HG03095 (cell line): ENCODE results near the gene KRTAP4-5.
"Not testable (repeated sequence)": the region's sequence is repeated elsewhere in the genome, so short reads cannot be mapped to it uniquely, and the experiment has no call there.

Source experiments
- ATAC-seq: cut with Tn5 transposase; IDR thresholded peaks from one replicate; pipeline ENCODE4 v1.9.1; 2021; ENCODE audit warnings: moderate library complexity; ENCODE audit not compliant: unreplicated experiment

The KRTAP4-5 gene

GRCh38 chr17:41147531-41148204, 2.0 kb downstream of the KRTAP4-5 start:
- no peak for ATAC-seq

- ATAC-seq, result no peak
Observed at GRCh38 chr17:41145261-41145660, 4.4 kb downstream of the KRTAP4-5 start.

DNA sequence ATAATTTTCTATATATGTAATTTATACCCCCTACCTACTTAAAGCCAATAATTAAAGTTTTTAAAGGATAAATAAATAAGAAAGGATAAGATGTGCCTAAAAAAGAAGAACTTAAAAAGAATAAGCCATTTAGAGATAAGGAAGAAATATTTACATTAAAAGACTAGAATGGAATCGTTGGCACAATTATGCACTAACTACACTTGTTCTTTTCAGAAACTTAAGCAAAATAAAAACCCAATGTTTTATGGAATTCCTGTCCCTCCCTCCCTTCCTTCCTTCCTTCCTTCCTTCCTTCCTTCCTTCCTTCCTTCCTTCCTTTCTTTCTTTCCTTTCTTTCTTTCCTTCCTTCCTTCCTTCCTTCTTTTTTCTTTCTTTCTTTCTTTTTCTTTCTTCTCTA, 4.8 kb downstream of the KRTAP4-5 start:
- no peak for ATAC-seq

DNA sequence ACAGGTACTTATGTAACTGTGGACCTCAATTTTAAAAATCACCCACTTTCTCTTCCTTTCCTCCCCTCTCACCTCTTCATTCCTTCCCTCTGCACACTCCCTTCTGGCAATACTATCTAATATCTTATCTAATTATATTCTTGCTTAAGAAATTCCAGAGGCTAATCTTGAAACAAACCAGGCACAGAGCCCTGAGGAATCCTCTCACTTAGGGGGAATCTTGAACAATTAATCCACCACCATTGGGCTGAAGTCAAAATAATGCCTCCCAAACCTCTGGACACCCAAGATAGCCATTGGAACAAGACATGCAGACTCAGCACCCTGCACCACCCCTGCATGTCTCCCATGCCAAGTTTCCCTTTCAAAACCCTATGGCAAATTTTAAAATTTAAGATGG, 8.3 kb downstream of the KRTAP4-5 start:
- ATAC-seq, result no peak

- ATAC-seq, result no peak
Observed at GRCh38 chr17:41140360-41141131, 9.1 kb downstream of the KRTAP4-5 start, which contains the start of gene KRTAP4-6. TSS of gene KRTAP4-6 (minus strand) at chr17:41140544. CDS start at chr17:41140487, 57 bp downstream.

- not testable (repeated sequence) for ATAC-seq
Observed at GRCh38 chr17:41139865-41140264, 9.8 kb downstream of the KRTAP4-5 start.

DNA sequence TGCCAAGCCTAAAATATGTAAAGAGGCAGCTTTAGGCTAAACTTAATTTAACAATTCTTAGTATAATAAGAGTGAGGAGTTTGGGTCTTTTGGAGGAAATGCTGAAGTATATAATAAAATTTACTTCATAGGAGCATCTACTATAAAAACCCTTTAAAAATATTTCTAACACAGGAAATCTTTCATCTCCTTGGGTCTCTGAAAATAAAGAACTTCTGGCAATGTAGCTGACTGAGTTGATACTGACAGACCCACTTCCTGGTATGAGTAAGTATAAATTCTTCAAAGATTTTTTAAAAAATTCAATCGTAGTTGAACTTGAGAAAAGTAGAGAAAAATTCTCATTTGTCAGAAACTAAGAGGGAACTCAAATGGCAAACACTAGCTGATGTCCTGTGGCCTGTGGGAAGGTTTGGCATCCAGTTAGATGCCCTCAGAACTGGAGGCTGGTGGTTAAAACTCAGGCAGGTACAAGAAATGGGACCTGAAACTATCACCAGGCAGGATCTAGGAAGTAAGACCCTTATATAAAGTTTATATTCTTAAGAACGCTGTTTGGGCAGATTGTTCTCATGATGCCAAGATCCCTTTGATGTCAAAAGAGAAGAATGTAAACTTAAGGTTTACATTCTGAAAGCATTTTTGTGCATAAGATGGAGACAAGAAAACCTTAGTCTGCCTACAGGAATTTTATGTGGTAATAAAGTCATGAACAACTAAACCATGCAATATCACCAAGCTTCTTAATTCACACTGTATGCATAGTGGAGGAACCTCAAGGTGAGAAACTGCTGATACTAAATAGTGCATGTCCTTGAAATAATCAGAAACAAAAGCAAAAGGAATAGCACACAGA, 15.5 kb downstream of the KRTAP4-5 start:
- no peak for ATAC-seq

GRCh38 chr17:41131979-41132378, 17.6 kb downstream of the KRTAP4-5 start:
- ATAC-seq, result no peak

DNA sequence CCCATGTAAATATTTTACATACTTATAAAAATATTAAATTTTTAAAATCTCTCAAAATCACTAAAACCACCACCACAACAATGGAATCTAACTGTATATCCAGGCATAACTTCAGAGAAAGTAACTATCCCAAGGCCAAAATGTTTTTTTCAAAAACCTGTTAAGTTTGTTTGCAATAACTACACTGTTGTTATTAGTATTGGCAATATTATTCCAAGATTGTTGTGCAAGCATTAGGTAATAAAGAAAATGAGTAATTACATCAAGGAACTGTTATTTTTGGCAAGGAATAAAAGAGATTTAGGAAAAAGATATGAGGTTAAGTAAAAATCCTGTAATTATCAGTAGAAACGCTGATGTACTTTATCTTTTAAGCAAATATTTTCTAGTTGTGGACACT, 22.3 kb downstream of the KRTAP4-5 start:
- no peak for ATAC-seq

GRCh38 chr17:41126412-41126811, 23.2 kb downstream of the KRTAP4-5 start:
- ATAC-seq, result no peak

DNA sequence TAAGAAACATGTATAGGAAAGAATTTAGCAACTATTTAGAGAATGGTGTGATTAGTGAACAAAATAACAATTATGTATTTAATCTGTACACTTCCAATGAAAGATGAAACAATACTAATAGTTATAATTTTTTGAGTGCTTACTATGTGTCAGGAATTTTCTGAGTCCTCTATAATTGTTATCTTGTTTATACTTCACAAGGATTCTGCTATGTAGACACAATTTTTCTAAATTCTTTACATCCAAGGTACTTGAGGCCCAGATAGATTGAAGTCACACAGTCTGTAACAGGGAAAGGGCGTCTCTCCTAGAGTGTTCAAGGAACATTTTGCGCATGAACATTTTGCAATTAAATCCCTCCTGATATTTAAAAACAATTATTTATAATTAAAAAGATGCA, 24.6 kb downstream of the KRTAP4-5 start:
- no peak for ATAC-seq

DNA sequence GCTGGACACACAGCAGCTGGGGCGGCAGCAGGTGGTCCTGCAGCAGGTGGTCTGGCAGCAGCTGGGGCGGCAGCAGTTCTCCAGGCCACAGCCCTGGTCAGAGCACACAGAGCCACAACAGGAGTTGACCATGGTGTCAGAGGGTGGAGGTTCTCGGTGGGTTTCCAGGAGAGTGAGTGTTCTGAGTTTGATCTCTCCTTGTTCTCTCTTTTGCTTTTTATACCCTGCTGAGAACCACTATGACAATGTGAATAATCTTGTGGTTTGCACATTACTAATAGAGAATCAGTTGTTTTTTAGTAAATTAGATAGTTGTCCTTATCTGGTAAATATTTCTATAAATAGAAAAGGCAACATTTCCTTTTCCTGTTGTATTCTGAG, 25.6 kb downstream of the KRTAP4-5 start, which contains the start of gene KRTAP4-12:
Gene KRTAP4-12 (minus strand): TSS at position 192 of the 381 bp plus-strand sequence. CDS start 60 bp downstream, at position 132.
- not testable (repeated sequence) for ATAC-seq

- not testable (repeated sequence) for ATAC-seq
Observed at GRCh38 chr17:41123292-41123990, 26.2 kb downstream of the KRTAP4-5 start.

DNA sequence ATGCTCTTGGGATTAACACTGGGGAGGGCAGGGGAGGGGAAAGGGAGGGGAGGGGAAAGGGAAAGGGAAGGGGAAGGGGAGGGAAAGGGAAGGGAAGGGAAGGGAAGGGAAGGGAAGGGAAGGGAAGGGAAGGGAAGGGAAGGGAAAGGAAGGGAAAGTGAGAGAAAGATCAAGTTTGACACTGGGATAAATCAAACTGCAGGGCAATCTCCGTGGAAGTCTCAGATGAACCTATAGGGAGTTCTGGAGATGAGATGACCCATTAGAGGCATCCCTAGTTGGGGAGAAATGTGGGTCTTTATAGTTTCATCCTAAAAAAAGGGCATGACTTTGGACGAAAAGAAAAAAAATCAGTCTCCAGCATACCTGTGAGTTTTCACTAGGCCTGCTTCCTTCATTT, 27.9 kb downstream of the KRTAP4-5 start:
- ATAC-seq, result no peak

- ATAC-seq, result not testable (repeated sequence)
Observed at GRCh38 chr17:41119696-41120690, 29.6 kb downstream of the KRTAP4-5 start.

DNA sequence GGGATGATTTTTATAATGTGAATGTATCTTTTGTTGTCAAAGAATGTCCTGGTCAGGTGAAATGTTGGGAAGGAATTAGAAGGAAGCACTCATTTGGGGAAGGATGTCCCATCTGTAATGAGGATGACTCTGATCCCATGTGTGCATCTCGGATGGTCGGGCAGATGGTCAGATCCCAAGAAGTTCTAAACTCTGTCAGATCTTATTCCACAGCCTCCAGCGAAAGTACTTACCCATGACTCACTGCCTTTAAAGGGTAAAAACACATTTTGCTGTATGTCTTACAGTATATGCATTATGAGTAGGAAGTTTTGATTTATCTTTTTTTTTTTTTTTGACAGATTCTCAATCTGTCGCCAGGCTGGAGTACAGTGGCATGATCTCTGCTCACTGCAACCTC, 30.9 kb downstream of the KRTAP4-5 start:
- no peak for ATAC-seq

DNA sequence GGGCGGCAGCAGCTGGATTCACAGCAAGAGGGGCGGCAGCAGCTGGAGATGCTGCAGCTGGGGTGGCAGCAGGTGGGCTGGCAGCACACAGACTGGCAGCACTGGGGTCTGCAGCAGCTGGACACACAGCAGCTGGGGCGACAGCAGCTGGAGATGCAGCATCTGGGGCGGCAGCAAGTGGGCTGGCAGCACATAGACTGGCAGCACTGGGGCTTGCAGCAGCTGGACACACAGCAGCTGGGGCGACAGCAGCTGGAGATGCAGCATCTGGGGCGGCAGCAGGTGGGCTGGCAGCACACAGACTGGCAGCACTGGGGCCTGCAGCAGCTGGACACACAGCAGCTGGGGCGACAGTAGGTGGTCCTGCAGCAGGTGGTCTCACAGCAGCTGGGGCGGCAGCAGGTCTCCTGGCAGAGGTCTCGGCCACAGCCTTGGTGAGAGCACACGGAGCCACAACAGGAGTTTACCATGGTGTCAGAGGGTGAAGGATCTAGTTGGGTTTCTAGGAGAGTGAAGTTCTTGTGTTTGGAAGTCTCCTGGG, 31.7 kb downstream of the KRTAP4-5 start, which contains the start of gene KRTAP4-11:
Gene KRTAP4-11 (minus strand): TSS at position 528 of the 541 bp plus-strand sequence. CDS start 58 bp downstream, at position 470.
- ATAC-seq, result not testable (repeated sequence)

DNA sequence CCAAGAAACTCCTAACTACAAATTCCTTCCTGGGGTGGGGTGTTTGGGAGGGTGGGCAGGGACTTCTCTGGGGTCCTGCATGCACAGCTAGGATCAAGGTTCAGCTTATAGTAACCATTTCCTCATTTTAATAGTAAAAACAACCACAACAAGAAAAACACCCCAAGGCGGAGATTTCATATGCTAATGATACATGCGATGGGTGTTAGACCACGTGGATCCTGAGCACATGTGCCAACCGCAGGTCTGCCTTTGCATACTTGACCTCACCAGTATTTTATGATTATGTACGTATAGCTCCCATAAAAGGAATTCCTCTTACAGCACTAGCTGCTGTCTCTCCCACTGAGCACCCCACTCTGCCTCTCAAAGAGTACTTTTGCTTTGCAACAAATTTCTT, 33.3 kb downstream of the KRTAP4-5 start:
- no peak for ATAC-seq
